Epithelial cell of proximal tubule (primary cell): Measurements from ENCODE around the gene NEUROD2. TPM values are rescaled to one million over a fixed set of nuclear protein-coding genes. Genes with fewer than 3 reads are reported as not detected.
A peak's percentile ranks its signal among the peaks of the same experiment; 100 is the strongest.

ENCODE experiments used
- DNase-seq: peaks from one replicate; pipeline ENCODE4 v3.0.0-alpha.2; 2011; ENCODE audit warnings: low read depth
- H3K4me3 ChIP-seq: 2 replicates; pipeline ENCODE4 v1.5.1; 2011; ENCODE audit warnings: low read depth, mild to moderate bottlenecking, low read length
- CTCF ChIP-seq: conservative IDR thresholded peaks from 2 replicates; pipeline ENCODE4 v1.5.1; 2012; ENCODE audit warnings: low read depth, mild to moderate bottlenecking, low read length
- total RNA-seq: library from RNA; depleted of rRNA; stranded (reverse); fragments of >200 nt; gene quantifications from 2 replicates; pipeline ENCODE4 v1.2.3, GENCODE V29; 2015

The NEUROD2 gene
- total RNA-seq: not detected in 2 replicates

DNA sequence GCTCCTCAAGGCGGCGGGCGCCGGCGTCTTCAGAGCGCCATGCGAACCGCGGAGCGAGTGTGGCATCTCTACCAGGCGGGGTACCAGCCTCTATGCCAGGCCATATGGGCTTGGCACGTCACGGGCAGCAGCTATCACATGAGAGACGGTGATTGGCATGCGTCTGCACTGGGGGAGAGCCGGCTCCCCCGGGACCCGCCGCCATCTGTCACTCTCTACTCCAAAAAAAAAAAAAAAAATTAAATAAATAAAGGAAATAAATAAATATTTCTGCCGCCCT lies at the start of gene NEUROD2:
Gene NEUROD2, minus strand, starts transcription at position 70 of the 280 bp plus-strand sequence. CDS start 1,321 bp downstream, outside the sequence.
- H3K4me3 ChIP-seq: no peak within 1 kb of the TSS
- no peak for TF ChIP-seq CTCF
- no peak for DNase-seq

- TF ChIP-seq CTCF: no peak
- DNase-seq: no peak
Measured at GRCh38 chr17:39655105-39655504, 47.4 kb upstream of the NEUROD2 start.

GRCh38 chr17:39653662-39654331 lies 46.1 kb upstream of the NEUROD2 start:
- peak; percentile 96 for TF ChIP-seq CTCF
- no peak for DNase-seq
- no peak overlapping the region for H3K4me3 ChIP-seq

More at GRCh38 chr17:39655105-39655504, 47.4 kb upstream of the NEUROD2 start:
- H3K4me3 ChIP-seq: no peak overlapping the region

GRCh38 chr17:39653316-39653661 lies 45.6 kb upstream of the NEUROD2 start:
- TF ChIP-seq CTCF: no peak
- DNase-seq: no peak
- no peak overlapping the region for H3K4me3 ChIP-seq

DNA sequence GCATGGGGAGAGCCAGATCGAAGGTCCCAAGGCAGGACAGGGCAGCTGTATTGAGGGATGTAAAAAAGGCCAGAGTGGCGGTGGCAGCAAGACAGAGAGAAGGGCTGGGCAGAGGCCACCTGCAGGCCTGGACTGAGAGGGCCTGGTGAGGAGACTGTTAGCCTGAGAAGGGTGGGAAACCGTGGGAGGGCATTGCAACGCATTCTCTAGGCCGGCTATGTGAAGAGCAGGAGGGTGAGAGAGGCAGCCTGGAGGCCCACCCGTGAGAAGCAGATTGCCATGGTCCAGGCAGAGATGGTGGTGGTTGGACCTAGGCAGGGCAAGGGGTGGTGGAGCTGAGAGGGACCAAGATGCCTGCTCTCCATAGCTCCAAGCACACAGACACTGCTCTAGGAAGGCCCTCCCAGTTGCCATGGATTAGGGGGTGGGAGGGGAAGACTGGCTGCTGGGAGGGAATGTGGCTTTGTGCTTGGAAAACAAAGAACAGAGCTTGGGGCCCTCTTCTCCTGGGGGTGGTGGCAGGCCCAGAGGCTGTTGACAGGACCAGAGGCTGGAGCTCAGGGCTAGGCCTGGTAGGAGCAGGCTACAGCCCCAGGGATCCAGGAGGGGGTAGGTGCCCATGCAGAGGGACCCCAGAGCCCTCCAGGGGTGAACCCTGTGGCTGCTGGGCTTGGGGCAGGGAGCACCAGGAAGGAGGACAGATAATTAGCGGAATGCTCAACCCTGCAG lies 45.0 kb upstream of the NEUROD2 start:
- no peak for TF ChIP-seq CTCF
- no peak for DNase-seq
- H3K4me3 ChIP-seq: no peak overlapping the region

GRCh38 chr17:39651923-39652586 lies 44.3 kb upstream of the NEUROD2 start:
- no peak overlapping the region for H3K4me3 ChIP-seq
- no peak for DNase-seq
- no peak for TF ChIP-seq CTCF

- no peak for TF ChIP-seq CTCF
- DNase-seq: no peak
Measured at GRCh38 chr17:39650121-39650579, 42.4 kb upstream of the NEUROD2 start.

More at GRCh38 chr17:39650121-39650579, 42.4 kb upstream of the NEUROD2 start:
- no peak overlapping the region for H3K4me3 ChIP-seq
